Neural progenitor cell (in vitro differentiated cells): ENCODE results near the gene DLG2.

ENCODE experiments used
- CTCF ChIP-seq: fragments of 200-600 bp; sonication (generic); IDR thresholded peaks from 2 replicates; pipeline ENCODE4 v1.5.1; 2017; ENCODE audit warnings: antibody characterized with exemption, mild to moderate bottlenecking
- EZH2 ChIP-seq: fragments of 200-600 bp; sonication (generic); IDR thresholded peaks from 2 replicates; pipeline ENCODE4 v1.6.1; 2017; ENCODE audit warnings: antibody characterized with exemption, mild to moderate bottlenecking, moderate library complexity
- EZH2phosphoT487 ChIP-seq: fragments of 200-600 bp; sonication (generic); IDR thresholded peaks from 2 replicates; pipeline ENCODE4 v1.6.1; 2017; ENCODE audit warnings: antibody characterized with exemption

GRCh38 chr11:83537131-83537610, 2090.0 kb downstream of the DLG2 start:
- TF ChIP-seq CTCF (no peak), EZH2 (no peak), EZH2phosphoT487 (no peak)
